LNCaP clone FGC (cell line): ENCODE data around the gene PIWIL4.

Source experiments
- DNase-seq: peaks from one replicate; pipeline ENCODE4 v3.0.0-alpha.2; 2011; ENCODE audit warnings: low read depth
- H3K4me3 ChIP-seq: 2 replicates; pipeline ENCODE4 v1.5.1; 2011; ENCODE audit warnings: mild to moderate bottlenecking, low read depth, low read length, control low read depth
- CTCF ChIP-seq: IDR thresholded peaks from 2 replicates; pipeline ENCODE4 v1.5.1; 2012; ENCODE audit warnings: mild to moderate bottlenecking; ENCODE audit not compliant: control insufficient read depth, insufficient read depth; ENCODE audit errors: extremely low read depth

The PIWIL4 gene

DNA sequence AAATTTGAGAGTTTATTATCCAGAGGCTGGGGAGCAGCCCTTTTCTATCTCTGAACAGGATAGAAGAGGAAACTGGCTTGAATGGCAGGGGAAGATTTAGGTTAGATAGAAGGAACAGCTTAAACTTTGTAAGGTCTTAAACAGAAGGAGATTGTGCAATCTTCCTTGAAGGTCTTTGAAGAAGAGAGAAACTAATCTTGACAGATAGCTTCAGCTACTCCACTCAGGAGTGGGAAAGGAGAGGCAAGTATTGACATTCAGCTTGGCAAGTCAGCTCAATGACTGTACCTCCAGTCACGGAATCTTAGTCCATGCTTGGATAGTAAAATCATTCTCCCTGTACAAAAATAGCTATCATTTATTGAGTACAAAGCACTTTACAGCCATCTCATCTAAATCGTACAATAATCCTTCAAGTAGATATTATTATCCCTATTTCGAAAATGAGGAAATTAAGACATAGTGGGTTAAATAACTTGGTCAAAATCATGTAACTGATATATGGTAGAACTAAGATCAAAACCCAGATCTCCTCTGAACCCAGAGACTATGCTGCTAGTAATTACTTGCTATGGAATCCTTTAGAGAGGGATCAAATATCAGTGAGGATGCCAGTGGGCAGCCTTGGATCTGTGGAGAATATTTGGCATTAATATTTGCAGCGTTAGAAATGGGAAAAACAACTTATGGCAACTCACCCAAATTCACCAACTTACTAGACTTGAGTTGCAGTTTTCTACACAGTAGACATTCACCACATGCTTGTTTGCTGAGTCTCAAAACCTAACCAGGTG is 40.3 kb upstream of the PIWIL4 start:
- H3K4me3 ChIP-seq = no peak overlapping the region
- DNase-seq = no peak
- TF ChIP-seq CTCF = no peak

GRCh38 chr11:94528551-94528950 is 38.6 kb upstream of the PIWIL4 start:
- no peak for TF ChIP-seq CTCF
- DNase-seq = no peak
- H3K4me3 ChIP-seq = no peak overlapping the region

- H3K4me3 ChIP-seq = no peak overlapping the region
- no peak for TF ChIP-seq CTCF
- DNase-seq = no peak
These were observed 35.0 kb upstream of the PIWIL4 start for GRCh38 chr11:94532211-94532610.

DNA sequence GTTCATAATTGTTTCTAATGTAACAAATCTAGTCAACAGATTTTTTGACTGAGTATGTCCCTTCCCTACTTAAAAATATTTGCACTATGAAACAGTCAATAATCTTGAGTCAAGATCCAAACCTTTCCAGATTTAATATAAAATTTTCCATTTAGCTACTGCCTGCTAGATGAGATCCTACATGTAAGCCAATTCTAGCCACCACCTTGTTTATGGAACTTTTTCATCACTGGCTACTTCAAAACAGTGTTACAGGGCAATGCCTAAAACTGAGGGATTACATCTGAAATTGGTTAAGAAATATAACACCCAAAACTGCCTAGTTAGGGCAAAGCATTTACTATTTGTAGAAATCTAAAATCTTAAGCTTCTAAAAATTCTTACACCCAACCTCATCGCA is 34.0 kb upstream of the PIWIL4 start:
- no peak for TF ChIP-seq CTCF
- no peak overlapping the region for H3K4me3 ChIP-seq
- no peak for DNase-seq

DNA sequence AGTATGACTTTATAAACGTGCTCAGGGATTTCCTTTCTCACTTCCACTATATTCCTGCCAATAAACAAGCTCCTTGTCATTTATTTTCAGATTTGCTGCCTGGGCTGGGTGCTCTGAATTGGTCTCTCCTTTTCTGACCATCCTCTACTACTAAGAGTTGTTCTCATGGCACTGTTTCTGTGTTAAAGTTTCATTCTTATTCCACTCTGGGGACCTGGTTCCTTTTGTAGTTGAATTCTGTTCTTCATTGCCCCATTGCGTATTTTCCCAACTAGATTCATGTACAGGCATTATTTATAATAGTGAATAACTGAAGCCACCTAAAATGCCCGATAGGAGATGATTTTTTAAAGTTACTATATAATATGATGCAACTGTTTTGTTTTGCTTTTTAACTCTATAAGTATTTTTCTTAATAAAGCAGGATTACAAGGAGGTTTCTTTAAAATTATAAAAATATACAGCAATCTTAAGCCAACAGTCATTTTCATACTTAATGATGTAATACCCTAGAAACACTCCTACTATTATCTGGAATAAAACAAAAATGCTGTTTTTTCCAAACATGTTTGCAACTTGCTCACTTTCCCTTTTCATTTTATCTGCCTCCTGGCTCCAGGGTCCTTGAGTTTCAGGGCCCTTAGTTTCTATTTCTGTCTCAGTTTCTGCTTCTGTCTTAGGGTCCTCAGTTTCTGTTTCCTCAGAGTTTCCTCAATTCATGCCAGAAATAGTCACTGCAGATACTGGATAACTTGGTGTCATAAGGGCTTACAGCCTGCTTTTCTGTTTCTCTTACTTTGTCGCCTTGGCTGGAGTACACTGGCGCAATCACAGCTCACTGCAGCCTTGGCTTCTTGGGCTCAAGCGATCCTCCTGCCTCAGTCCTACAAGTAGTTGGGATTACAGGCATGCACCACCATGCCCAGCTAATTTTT is 33.2 kb upstream of the PIWIL4 start:
- no peak for DNase-seq
- H3K4me3 ChIP-seq = no peak overlapping the region
- no peak for TF ChIP-seq CTCF

GRCh38 chr11:94536386-94536785 is 30.8 kb upstream of the PIWIL4 start:
- no peak for DNase-seq
- no peak overlapping the region for H3K4me3 ChIP-seq
- TF ChIP-seq CTCF = no peak
